CD4-positive, alpha-beta memory T cell (primary cell): ENCODE data around the gene ARL15. TPM values are rescaled to one million over a fixed set of nuclear protein-coding genes. Genes with fewer than 3 reads are reported as not detected.

Source experiments
- CTCF ChIA-PET: fragments of 350-600 bp; sonication (Branson Sonifier 250); formaldehyde crosslinking; loops from one replicate; lab custom pipeline; 2021; ENCODE audit warnings: inconsistent platforms; ENCODE audit not compliant: partially characterized antibody; lab: Charles Lee
- POLR2A ChIA-PET: fragments of 350-600 bp; sonication (Branson Sonifier 250); formaldehyde crosslinking; loops from one replicate; lab custom pipeline; 2021; ENCODE audit not compliant: partially characterized antibody; lab: Charles Lee
- DNase-seq, 5 donors: peaks; one replicate each; pipeline versions ENCODE4 v3.0.0 to v3.0.0-alpha.2; 2020 to 2022; ENCODE audit warnings: mixed read lengths in 1 of 5
- H3K27ac ChIP-seq: one replicate; pipeline ENCODE4 v1.7.0; 2013; ENCODE audit warnings: low read depth, low read length
- H3K27me3 ChIP-seq: 2 replicates; pipeline ENCODE4 v1.7.0; 2013; ENCODE audit warnings: mild to moderate bottlenecking, low read length, moderate library complexity; ENCODE audit not compliant: insufficient read depth
- H3K36me3 ChIP-seq: 2 replicates; pipeline ENCODE4 v1.7.0; 2013; ENCODE audit warnings: mild to moderate bottlenecking, low read length, moderate library complexity; ENCODE audit not compliant: insufficient read depth
- H3K4me1 ChIP-seq: 2 replicates; pipeline ENCODE4 v1.7.0; 2013; ENCODE audit warnings: mild to moderate bottlenecking, low read length, moderate library complexity; ENCODE audit not compliant: insufficient read depth
- H3K4me3 ChIP-seq, 2 donors: one replicate each; pipeline ENCODE4 v1.7.0; 2013; ENCODE audit warnings: low read length in 2 of 2, mild to moderate bottlenecking in 1 of 2
- H3K9me3 ChIP-seq, 2 donors: one replicate each; pipeline ENCODE4 v1.7.0; 2013; ENCODE audit warnings: low read length in 2 of 2, control low read depth in 1 of 2; ENCODE audit not compliant: control insufficient read depth in 1 of 2
- H3K27ac Mint-ChIP-seq, 7 donors: one replicate each; pipeline ENCODE4 v1.8.0; 2020 to 2021; ENCODE audit warnings: mixed read lengths in 7 of 7, mild to moderate bottlenecking in 6 of 7, inconsistent platforms in 3 of 7, moderate library complexity in 3 of 7
- H3K27me3 Mint-ChIP-seq, 2 donors: one replicate each; pipeline ENCODE4 v1.8.0; 2020 to 2021; ENCODE audit warnings: mixed read lengths in 2 of 2
- H3K36me3 Mint-ChIP-seq, 2 donors: one replicate each; pipeline ENCODE4 v1.8.0; 2020 to 2021; ENCODE audit warnings: mixed read lengths in 2 of 2, inconsistent platforms in 1 of 2, mild to moderate bottlenecking in 1 of 2
- H3K4me1 Mint-ChIP-seq, 4 donors: one replicate each; pipeline ENCODE4 v1.8.0; 2020 to 2021; ENCODE audit warnings: mixed read lengths in 4 of 4, mild to moderate bottlenecking in 1 of 4
- H3K4me3 Mint-ChIP-seq, 8 donors: one replicate each; pipeline ENCODE4 v1.8.0; 2020 to 2021; ENCODE audit warnings: mixed read lengths in 8 of 8, mild to moderate bottlenecking in 7 of 8, moderate library complexity in 6 of 8, inconsistent platforms in 3 of 8
- H3K9me3 Mint-ChIP-seq, 8 donors: one replicate each; pipeline ENCODE4 v1.8.0; 2020 to 2021; ENCODE audit warnings: mixed read lengths in 8 of 8, mild to moderate bottlenecking in 5 of 8, inconsistent platforms in 3 of 8, moderate library complexity in 1 of 8
- intact Hi-C: fragments of 100-400 bp; cut with micrococcal nuclease; formaldehyde crosslinking; loops from one replicate; pipeline ENCODE4 v1.15.1; 2023
- polyA plus RNA-seq, 2 donors: library from polyadenylated mRNA; unstranded; fragments of 300-500 nt; fragmentation: Illumina TruSeq; gene quantifications; one replicate each; pipeline ENCODE4 v1.2.3, GENCODE V29; 2021
- total RNA-seq, 2 experiments: library from RNA; stranded (reverse); gene quantifications; one replicate each; pipeline ENCODE4 v1.2.3, GENCODE V29; 2021

The ARL15 gene
- total and polyA plus RNA-seq, 4 experiments from 2014 or later, result 14.0 to 29.8 (median 14.7) TPM

GRCh38 chr5:54325610-54326311 lies 15.4 kb upstream of the ARL15 start:
- H3K9me3 ChIP-seq, result no peaks in the 10 kb centered on the region
- no peak overlapping the region for H3K4me3 Mint-ChIP-seq
- no peak overlapping the region for H3K4me3 ChIP-seq
- H3K27me3 ChIP-seq, result no peaks in the 10 kb centered on the region
- DNase-seq, result no peak
- POLR2A ChIA-PET, result no interaction called here
- no peaks in the 10 kb centered on the region for H3K36me3 ChIP-seq
- no peaks in the 10 kb centered on the region for H3K36me3 Mint-ChIP-seq
- H3K27me3 Mint-ChIP-seq, result peaks cover 18 to 30% of the 10 kb centered on the region in 2 donors
- H3K4me1 Mint-ChIP-seq, result peaks cover 0 to 2% (median 0%) of the 10 kb centered on the region in 4 donors
- CTCF ChIA-PET, result no interaction called here
- no peaks in the 10 kb centered on the region for H3K4me1 ChIP-seq
- no peak overlapping the region for H3K27ac ChIP-seq
- intact Hi-C loops, result no loop called here
- peaks cover 0 to 2% (median 0%) of the 10 kb centered on the region in 8 donors for H3K9me3 Mint-ChIP-seq
- no peak overlapping the region for H3K27ac Mint-ChIP-seq

- Histone ChIP-seq H3K27ac (no peak overlapping the region), H3K4me1 (no peaks in the 10 kb centered on the region), H3K36me3 (no peaks in the 10 kb centered on the region), H3K27me3 (no peaks in the 10 kb centered on the region), H3K9me3 (no peaks in the 10 kb centered on the region), H3K4me3 (no peak overlapping the region)
- intact Hi-C loops, result no loop called here
- no peak overlapping the region for H3K4me3 Mint-ChIP-seq
- peaks cover 0 to 2% (median 0%) of the 10 kb centered on the region in 4 donors for H3K4me1 Mint-ChIP-seq
- POLR2A ChIA-PET, result no interaction called here
- peaks cover 0 to 2% (median 0%) of the 10 kb centered on the region in 8 donors for H3K9me3 Mint-ChIP-seq
- no peak overlapping the region for H3K27ac Mint-ChIP-seq
- DNase-seq, result no peak
- CTCF ChIA-PET, result no interaction called here
- H3K27me3 Mint-ChIP-seq, result peaks cover 19 to 33% of the 10 kb centered on the region in 2 donors
- H3K36me3 Mint-ChIP-seq, result no peaks in the 10 kb centered on the region
Observed at GRCh38 chr5:54325272-54325609, 14.9 kb upstream of the ARL15 start.

GRCh38 chr5:54324651-54325271 lies 14.4 kb upstream of the ARL15 start:
- ChIA-PET CTCF (no interaction called here), POLR2A (interaction anchor here (0.6 kb wide), 1 partner anchor 983 kb away, joined by 4 read pairs; the partner anchor contains the start of gene MTREX)
- Mint-ChIP-seq H3K9me3 (peaks cover 0 to 2% (median 0%) of the 10 kb centered on the region in 8 donors), H3K4me1 (peaks cover 0 to 2% (median 0%) of the 10 kb centered on the region in 4 donors), H3K36me3 (no peaks in the 10 kb centered on the region), H3K27ac (no peak overlapping the region), H3K27me3 (peaks cover 23 to 36% of the 10 kb centered on the region in 2 donors), H3K4me3 (no peak overlapping the region)
- Histone ChIP-seq H3K36me3 (no peaks in the 10 kb centered on the region), H3K27ac (no peak overlapping the region), H3K27me3 (peaks cover under 1% of the 10 kb centered on the region), H3K9me3 (no peaks in the 10 kb centered on the region), H3K4me1 (no peaks in the 10 kb centered on the region), H3K4me3 (no peak overlapping the region)
- intact Hi-C loops, result no loop called here
- DNase-seq, result no peak

- H3K4me3 ChIP-seq, result no peak overlapping the region
- intact Hi-C loops, result no loop called here
- H3K36me3 ChIP-seq, result no peaks in the 10 kb centered on the region
- POLR2A ChIA-PET, result no interaction called here
- H3K27ac ChIP-seq, result no peak overlapping the region
- CTCF ChIA-PET, result interaction anchor here (1.4 to 1.5 kb wide), 2 partner anchors 10 to 13 kb away, joined by 3 to 5 read pairs; partner anchors contain the start of gene ARL15
- DNase-seq, result no peak
- Mint-ChIP-seq H3K36me3 (no peaks in the 10 kb centered on the region), H3K4me1 (peaks cover 0 to 2% (median 0%) of the 10 kb centered on the region in 4 donors), H3K9me3 (no peaks in the 10 kb centered on the region), H3K4me3 (no peak overlapping the region), H3K27me3 (peaks cover 27 to 34% of the 10 kb centered on the region in 2 donors), H3K27ac (no peak overlapping the region)
- H3K4me1 ChIP-seq, result no peaks in the 10 kb centered on the region
- H3K9me3 ChIP-seq, result no peaks in the 10 kb centered on the region
- peaks cover 5% of the 10 kb centered on the region for H3K27me3 ChIP-seq
Observed at GRCh38 chr5:54323495-54323894, 13.1 kb upstream of the ARL15 start.

GRCh38 chr5:54320256-54320655 lies 9.9 kb upstream of the ARL15 start:
- Histone ChIP-seq H3K36me3 (no peaks in the 10 kb centered on the region), H3K9me3 (no peaks in the 10 kb centered on the region), H3K27me3 (peaks cover 5% of the 10 kb centered on the region), H3K4me1 (no peaks in the 10 kb centered on the region), H3K27ac (no peak overlapping the region), H3K4me3 (no peak overlapping the region)
- ChIA-PET POLR2A (no interaction called here), CTCF (no interaction called here)
- Mint-ChIP-seq H3K27me3 (peaks cover 24 to 42% of the 10 kb centered on the region in 2 donors), H3K4me1 (no peaks in the 10 kb centered on the region), H3K9me3 (no peaks in the 10 kb centered on the region), H3K36me3 (no peaks in the 10 kb centered on the region), H3K4me3 (no peak overlapping the region), H3K27ac (peak overlapping the region in 1 of 7 donors; percentile 8)
- DNase-seq, result no peak
- intact Hi-C loops, result no loop called here

- CTCF ChIA-PET, result no interaction called here
- intact Hi-C loops, result no loop called here
- Histone ChIP-seq H3K27me3 (peaks cover 5% of the 10 kb centered on the region), H3K36me3 (no peaks in the 10 kb centered on the region), H3K9me3 (no peaks in the 10 kb centered on the region), H3K4me1 (no peaks in the 10 kb centered on the region), H3K27ac (no peak overlapping the region), H3K4me3 (no peak overlapping the region)
- Mint-ChIP-seq H3K27ac (peak overlapping the region in 1 of 7 donors; percentile 34), H3K4me1 (no peaks in the 10 kb centered on the region), H3K27me3 (peaks cover 26 to 47% of the 10 kb centered on the region in 2 donors), H3K4me3 (no peak overlapping the region), H3K9me3 (no peaks in the 10 kb centered on the region), H3K36me3 (no peaks in the 10 kb centered on the region)
- DNase-seq, result no peak
- POLR2A ChIA-PET, result no interaction called here
Observed at GRCh38 chr5:54317511-54318260, 7.3 kb upstream of the ARL15 start.
